GM23338 (cell line): ENCODE results near the gene NT5C.

Experiments used
- CREB1 ChIP-seq: fragments of 250-450 bp; sonication (Bioruptor Pico); IDR thresholded peaks from 2 replicates; pipeline ENCODE4 v1.5.0; 2020; ENCODE audit warnings: low read depth, mild to moderate bottlenecking, moderate library complexity
- EZH2 ChIP-seq: fragments of 200-600 bp; sonication (generic); IDR thresholded peaks from one replicate; pipeline ENCODE4 v1.8.0; 2017; ENCODE audit warnings: antibody characterized with exemption, mild to moderate bottlenecking, low read depth; ENCODE audit not compliant: unreplicated experiment
- EZH2phosphoT487 ChIP-seq: fragments of 200-600 bp; sonication (generic); IDR thresholded peaks from one replicate; pipeline ENCODE4 v1.8.1; 2018; ENCODE audit warnings: antibody characterized with exemption; ENCODE audit not compliant: unreplicated experiment
- JUNB ChIP-seq: IDR thresholded peaks from one replicate; pipeline ENCODE4 v1.6.1; 2016; ENCODE audit warnings: antibody characterized with exemption; ENCODE audit not compliant: unreplicated experiment
- POLR2AphosphoS5 ChIP-seq: IDR thresholded peaks from 2 replicates; pipeline ENCODE4 v1.6.1; 2016; ENCODE audit warnings: antibody characterized with exemption, low read depth
- ZNF331 ChIP-seq: fragments of 250-450 bp; sonication (Bioruptor Pico); IDR thresholded peaks from 2 replicates; pipeline ENCODE4 v1.5.0; 2020; ENCODE audit warnings: low read depth, mild to moderate bottlenecking, moderate library complexity
- TF ChIP-seq, protein P1 (sequence below), 2 experiments: fragments of 200-600 bp in 1 of 2; sonication (generic) in 1 of 2; conservative IDR thresholded peaks; 2 replicates each; pipeline versions ENCODE4 v1.5.1 to v1.6.1; 2016 to 2017; ENCODE audit warnings: antibody characterized with exemption in 2 of 2, low read depth in 2 of 2, mild to moderate bottlenecking in 2 of 2, moderate library complexity in 1 of 2
- TF ChIP-seq, protein P2 (sequence below): IDR thresholded peaks from one replicate; pipeline ENCODE4 v1.6.1; 2018; ENCODE audit warnings: antibody characterized with exemption; ENCODE audit not compliant: unreplicated experiment

GRCh38 chr17:75102385-75102821 lies 29.1 kb downstream of the NT5C start:
- TF ChIP-seq, protein P1, sequence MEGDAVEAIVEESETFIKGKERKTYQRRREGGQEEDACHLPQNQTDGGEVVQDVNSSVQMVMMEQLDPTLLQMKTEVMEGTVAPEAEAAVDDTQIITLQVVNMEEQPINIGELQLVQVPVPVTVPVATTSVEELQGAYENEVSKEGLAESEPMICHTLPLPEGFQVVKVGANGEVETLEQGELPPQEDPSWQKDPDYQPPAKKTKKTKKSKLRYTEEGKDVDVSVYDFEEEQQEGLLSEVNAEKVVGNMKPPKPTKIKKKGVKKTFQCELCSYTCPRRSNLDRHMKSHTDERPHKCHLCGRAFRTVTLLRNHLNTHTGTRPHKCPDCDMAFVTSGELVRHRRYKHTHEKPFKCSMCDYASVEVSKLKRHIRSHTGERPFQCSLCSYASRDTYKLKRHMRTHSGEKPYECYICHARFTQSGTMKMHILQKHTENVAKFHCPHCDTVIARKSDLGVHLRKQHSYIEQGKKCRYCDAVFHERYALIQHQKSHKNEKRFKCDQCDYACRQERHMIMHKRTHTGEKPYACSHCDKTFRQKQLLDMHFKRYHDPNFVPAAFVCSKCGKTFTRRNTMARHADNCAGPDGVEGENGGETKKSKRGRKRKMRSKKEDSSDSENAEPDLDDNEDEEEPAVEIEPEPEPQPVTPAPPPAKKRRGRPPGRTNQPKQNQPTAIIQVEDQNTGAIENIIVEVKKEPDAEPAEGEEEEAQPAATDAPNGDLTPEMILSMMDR (conservative IDR thresholded peaks at IDR 0.05; ENCODE audit: low read depth in 2 of 2): no peak
- TF ChIP-seq EZH2phosphoT487 (no peak), CREB1 (CRISPR knock-in tag) (no peak), POLR2AphosphoS5 (no peak), JUNB (no peak), EZH2 (no peak), ZNF331 (CRISPR knock-in tag) (no peak)
- TF ChIP-seq, protein P2, sequence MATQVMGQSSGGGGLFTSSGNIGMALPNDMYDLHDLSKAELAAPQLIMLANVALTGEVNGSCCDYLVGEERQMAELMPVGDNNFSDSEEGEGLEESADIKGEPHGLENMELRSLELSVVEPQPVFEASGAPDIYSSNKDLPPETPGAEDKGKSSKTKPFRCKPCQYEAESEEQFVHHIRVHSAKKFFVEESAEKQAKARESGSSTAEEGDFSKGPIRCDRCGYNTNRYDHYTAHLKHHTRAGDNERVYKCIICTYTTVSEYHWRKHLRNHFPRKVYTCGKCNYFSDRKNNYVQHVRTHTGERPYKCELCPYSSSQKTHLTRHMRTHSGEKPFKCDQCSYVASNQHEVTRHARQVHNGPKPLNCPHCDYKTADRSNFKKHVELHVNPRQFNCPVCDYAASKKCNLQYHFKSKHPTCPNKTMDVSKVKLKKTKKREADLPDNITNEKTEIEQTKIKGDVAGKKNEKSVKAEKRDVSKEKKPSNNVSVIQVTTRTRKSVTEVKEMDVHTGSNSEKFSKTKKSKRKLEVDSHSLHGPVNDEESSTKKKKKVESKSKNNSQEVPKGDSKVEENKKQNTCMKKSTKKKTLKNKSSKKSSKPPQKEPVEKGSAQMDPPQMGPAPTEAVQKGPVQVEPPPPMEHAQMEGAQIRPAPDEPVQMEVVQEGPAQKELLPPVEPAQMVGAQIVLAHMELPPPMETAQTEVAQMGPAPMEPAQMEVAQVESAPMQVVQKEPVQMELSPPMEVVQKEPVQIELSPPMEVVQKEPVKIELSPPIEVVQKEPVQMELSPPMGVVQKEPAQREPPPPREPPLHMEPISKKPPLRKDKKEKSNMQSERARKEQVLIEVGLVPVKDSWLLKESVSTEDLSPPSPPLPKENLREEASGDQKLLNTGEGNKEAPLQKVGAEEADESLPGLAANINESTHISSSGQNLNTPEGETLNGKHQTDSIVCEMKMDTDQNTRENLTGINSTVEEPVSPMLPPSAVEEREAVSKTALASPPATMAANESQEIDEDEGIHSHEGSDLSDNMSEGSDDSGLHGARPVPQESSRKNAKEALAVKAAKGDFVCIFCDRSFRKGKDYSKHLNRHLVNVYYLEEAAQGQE: no peak
